BLaER1 (cell line): ENCODE results near the gene BLOC1S5.

ENCODE experiments used
- H3K27ac ChIP-seq: shearing (Covaris generic); formaldehyde crosslinking; 2 replicates; pipeline ENCODE4 v1.8.1; 2022
- H3K27me3 ChIP-seq: shearing (Covaris generic); formaldehyde crosslinking; 2 replicates; pipeline ENCODE4 v1.8.1; 2022
- H3K36me3 ChIP-seq: shearing (Covaris generic); formaldehyde crosslinking; 2 replicates; pipeline ENCODE4 v1.8.1; 2022
- H3K4me1 ChIP-seq: shearing (Covaris generic); formaldehyde crosslinking; 2 replicates; pipeline ENCODE4 v1.8.1; 2022
- H3K4me2 ChIP-seq: shearing (Covaris generic); formaldehyde crosslinking; 2 replicates; pipeline ENCODE4 v1.8.1; 2022
- H3K4me3 ChIP-seq: shearing (Covaris generic); formaldehyde crosslinking; 2 replicates; pipeline ENCODE4 v1.8.1; 2022
- H3K9ac ChIP-seq: shearing (Covaris generic); formaldehyde crosslinking; 2 replicates; pipeline ENCODE4 v1.8.1; 2022
- H3K9me3 ChIP-seq: shearing (Covaris generic); formaldehyde crosslinking; 2 replicates; pipeline ENCODE4 v1.8.1; 2022
- H4K20me1 ChIP-seq: shearing (Covaris generic); formaldehyde crosslinking; 2 replicates; pipeline ENCODE4 v1.8.1; 2022
- Cebpa-rat ChIP-seq: shearing (Covaris generic); IDR thresholded peaks from 2 replicates; pipeline ENCODE4 v1.8.1; 2022

Gene BLOC1S5

DNA sequence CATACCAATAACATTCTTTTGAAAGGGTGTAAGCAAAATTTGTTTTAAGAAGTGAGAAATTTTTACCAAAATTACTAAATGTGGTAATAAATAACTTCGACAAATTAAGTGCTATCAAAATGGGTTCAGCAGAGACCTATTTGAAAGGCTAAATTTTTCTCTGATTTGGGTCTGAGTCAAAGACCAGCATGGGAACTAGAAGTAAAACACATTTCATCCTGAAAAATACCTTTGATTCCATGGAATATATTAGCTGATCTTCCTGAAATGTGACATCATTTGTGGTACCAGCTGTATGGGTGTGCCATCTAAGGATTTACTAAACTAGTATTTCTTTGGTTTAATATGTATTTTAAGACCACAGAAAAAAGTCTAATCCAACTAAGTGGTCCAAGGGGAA lies 63.6 kb downstream of the BLOC1S5 start:
- H3K9ac ChIP-seq, result no peak overlapping the region
- H3K36me3 ChIP-seq, result no peaks in the 10 kb centered on the region
- no peaks in the 10 kb centered on the region for H4K20me1 ChIP-seq
- H3K27ac ChIP-seq, result no peak overlapping the region
- peaks cover 18% of the 10 kb centered on the region for H3K4me1 ChIP-seq
- TF ChIP-seq Cebpa-rat, result no peak
- no peak overlapping the region for H3K4me3 ChIP-seq
- H3K9me3 ChIP-seq, result no peaks in the 10 kb centered on the region
- no peaks in the 10 kb centered on the region for H3K27me3 ChIP-seq
- no peak overlapping the region for H3K4me2 ChIP-seq

DNA sequence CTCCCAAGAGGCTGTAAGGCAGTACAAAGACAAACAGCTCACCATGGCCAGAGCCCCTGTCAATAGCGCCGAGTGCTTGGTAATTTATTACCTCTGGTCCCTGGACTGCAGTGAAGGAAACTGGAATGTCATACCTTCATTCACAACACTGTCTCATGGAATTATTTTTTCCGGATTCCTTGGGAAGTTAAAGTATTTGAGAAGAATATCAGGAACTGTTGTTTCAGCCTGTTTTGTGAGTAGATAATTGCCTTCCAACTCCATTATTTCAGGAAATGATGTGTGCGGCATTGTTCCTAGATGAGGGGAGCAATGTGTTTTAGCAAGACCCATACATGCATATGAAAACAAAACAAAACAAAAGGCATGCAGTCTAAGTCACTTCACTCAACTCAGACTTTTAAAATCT lies 64.0 kb downstream of the BLOC1S5 start:
- Histone ChIP-seq H3K27ac (no peak overlapping the region), H3K4me1 (peaks cover 14% of the 10 kb centered on the region), H3K9me3 (no peaks in the 10 kb centered on the region), H3K36me3 (no peaks in the 10 kb centered on the region), H3K27me3 (no peaks in the 10 kb centered on the region), H3K4me2 (no peak overlapping the region), H4K20me1 (no peaks in the 10 kb centered on the region), H3K9ac (no peak overlapping the region), H3K4me3 (no peak overlapping the region)
- no peak for TF ChIP-seq Cebpa-rat

DNA sequence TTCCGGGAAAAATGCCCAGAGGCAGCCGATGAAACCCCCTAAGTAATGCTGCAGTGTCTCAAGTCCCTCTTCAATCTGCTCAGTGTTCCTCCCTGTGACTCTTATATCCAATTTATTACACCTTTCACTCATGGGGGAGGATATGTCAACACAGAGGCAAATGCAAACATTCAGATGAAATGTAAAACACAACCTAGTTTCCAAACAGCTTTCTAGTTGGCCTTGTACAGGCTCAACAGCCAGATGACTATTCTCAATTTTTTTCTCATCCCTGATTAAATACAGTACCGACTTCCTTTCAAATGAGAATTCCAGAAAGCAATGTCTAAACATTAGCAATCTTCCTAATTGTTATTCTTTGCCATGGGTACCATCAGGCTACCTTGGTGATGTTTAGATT lies 65.0 kb downstream of the BLOC1S5 start:
- Histone ChIP-seq H3K27me3 (no peaks in the 10 kb centered on the region), H4K20me1 (no peaks in the 10 kb centered on the region), H3K4me2 (no peak overlapping the region), H3K27ac (no peak overlapping the region), H3K9me3 (no peaks in the 10 kb centered on the region), H3K9ac (no peak overlapping the region), H3K4me1 (peaks cover 7% of the 10 kb centered on the region; the same call in 1 of the 2 replicates), H3K4me3 (no peak overlapping the region), H3K36me3 (no peaks in the 10 kb centered on the region)
- no peak for TF ChIP-seq Cebpa-rat

DNA sequence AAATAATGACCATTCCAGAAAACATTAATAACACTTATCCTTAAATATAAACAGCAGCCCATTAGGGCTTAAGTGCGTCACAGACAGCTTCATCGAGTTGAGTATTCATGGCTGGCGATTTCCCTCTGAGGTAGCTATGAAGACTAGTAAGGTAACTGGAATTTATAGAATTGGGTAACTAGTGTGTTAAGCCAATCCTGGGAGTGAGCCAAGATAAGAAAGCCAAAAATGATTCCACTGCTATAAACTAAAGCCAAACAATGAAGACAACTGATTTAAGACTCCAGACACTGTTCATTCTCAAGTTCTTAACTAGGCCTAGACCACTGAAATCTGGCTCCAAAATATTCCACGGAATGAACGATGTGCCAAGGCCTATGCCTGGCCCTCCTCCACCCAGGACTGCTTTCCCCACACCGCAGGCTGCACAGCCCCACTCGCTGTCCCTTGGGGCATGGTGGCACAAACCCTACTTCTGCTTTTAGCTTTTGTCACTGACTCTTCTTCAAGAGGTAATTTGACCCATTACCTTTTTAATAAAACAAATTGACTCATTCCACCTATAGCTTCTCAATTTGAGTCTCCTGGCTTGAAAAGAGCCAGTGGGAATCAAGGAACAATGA lies 66.0 kb downstream of the BLOC1S5 start:
- Histone ChIP-seq H3K36me3 (no peaks in the 10 kb centered on the region), H3K9me3 (no peaks in the 10 kb centered on the region), H3K4me2 (peak overlapping the region; percentile 31), H3K4me3 (no peak overlapping the region), H3K9ac (no peak overlapping the region), H3K27ac (no peak overlapping the region), H4K20me1 (no peaks in the 10 kb centered on the region), H3K27me3 (no peaks in the 10 kb centered on the region), H3K4me1 (peaks cover 7% of the 10 kb centered on the region; the same call in 1 of the 2 replicates)
- no peak for TF ChIP-seq Cebpa-rat

DNA sequence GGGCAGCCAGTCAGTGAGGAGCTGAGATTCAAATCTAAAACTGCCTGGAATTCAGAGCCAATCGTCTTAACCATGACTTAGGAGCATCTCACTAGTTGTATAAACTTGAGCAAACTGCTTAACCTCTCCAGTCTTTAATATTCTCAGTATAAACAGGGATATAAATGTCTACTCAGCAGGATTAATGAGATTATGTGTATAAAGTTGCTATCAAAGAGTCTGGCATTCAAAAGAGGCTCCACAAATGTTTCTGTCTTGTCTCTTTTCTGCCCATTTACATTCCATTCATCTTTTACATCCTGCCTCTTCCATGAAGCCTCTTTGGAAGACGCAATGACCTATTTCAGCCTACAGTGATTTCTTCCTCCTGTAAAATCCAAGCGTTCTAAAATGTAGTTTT lies 66.9 kb downstream of the BLOC1S5 start:
- no peak for TF ChIP-seq Cebpa-rat
- no peak overlapping the region for H3K27ac ChIP-seq
- H3K4me2 ChIP-seq, result no peak overlapping the region
- no peaks in the 10 kb centered on the region for H3K9me3 ChIP-seq
- no peaks in the 10 kb centered on the region for H4K20me1 ChIP-seq
- peaks cover 7% of the 10 kb centered on the region; the same call in 1 of the 2 replicates for H3K4me1 ChIP-seq
- no peak overlapping the region for H3K9ac ChIP-seq
- H3K4me3 ChIP-seq, result no peak overlapping the region
- H3K36me3 ChIP-seq, result no peaks in the 10 kb centered on the region
- no peaks in the 10 kb centered on the region for H3K27me3 ChIP-seq

DNA sequence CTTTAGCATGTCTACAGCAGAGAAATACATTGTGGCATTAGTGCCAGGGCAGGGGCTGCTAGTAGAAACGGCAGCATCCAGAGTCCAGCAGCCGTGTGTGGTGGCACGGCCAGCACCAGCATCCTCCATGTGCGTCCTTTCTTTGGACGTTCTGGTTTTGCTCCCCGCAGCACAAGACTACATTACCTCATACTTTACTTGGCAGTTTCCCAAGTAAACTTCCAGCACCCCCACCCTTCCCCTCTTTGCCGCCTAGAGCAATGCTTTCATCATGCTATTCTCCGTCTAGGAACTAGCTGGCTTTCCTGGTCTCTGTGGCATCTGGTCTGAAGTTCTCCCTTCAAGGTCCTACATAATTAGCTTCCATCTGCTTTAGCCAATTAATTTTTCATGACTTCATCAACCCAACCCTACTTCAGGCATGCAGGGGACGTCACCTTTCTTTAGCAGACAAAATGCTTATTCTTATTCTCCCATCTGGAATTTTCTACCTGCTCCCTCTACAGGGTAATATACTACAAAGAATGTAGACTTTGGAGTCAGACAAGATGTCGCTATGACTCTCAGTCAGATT lies 67.6 kb downstream of the BLOC1S5 start:
- Histone ChIP-seq H3K9ac (no peak overlapping the region), H3K4me2 (no peak overlapping the region), H3K27me3 (no peaks in the 10 kb centered on the region), H3K4me1 (peaks cover 7% of the 10 kb centered on the region; the same call in 1 of the 2 replicates), H3K36me3 (no peaks in the 10 kb centered on the region), H4K20me1 (no peaks in the 10 kb centered on the region), H3K4me3 (no peak overlapping the region), H3K27ac (no peak overlapping the region), H3K9me3 (no peaks in the 10 kb centered on the region)
- no peak for TF ChIP-seq Cebpa-rat

DNA sequence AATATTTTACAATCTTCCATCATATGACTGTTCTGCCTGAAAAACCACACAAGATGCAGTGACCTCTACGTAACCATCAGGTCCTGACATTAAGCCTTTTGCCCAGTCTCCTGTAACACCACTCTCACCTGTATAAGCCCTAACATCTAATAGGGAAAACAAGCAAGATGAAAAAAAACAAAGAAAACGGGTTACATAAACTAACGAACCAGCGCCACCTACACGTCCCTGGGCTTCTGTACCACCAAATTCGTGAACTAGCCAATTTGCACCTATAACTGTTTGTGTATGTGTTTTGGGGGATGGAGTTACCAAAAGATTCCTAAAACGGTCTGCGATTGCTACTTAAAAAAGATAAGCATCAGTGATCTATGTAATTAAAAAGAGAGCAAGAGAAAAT lies 70.2 kb downstream of the BLOC1S5 start:
- H3K9me3 ChIP-seq, result no peaks in the 10 kb centered on the region
- H3K9ac ChIP-seq, result no peak overlapping the region
- no peak overlapping the region for H3K4me3 ChIP-seq
- H3K4me1 ChIP-seq, result peaks cover 7% of the 10 kb centered on the region; the same call in 1 of the 2 replicates
- TF ChIP-seq Cebpa-rat, result no peak
- no peaks in the 10 kb centered on the region for H4K20me1 ChIP-seq
- no peaks in the 10 kb centered on the region for H3K36me3 ChIP-seq
- H3K4me2 ChIP-seq, result no peak overlapping the region
- no peaks in the 10 kb centered on the region for H3K27me3 ChIP-seq
- H3K27ac ChIP-seq, result no peak overlapping the region

DNA sequence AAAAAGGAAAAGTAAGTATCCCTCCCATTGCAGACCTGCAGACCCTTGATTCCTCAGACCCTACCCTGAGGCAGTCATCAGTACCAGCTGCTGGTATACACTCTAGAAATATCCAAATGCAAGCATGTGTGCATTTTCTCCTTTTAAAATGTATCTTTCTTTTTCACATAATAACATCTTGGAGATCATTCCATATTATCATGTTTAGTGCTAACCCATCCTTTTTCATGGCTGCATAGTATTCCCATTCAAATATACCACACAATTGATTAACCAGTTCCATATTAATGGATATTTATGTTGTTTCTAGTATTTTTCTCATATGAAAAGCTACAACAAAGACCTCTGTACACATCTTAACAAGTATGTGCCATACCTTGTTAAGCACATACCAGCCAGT lies 70.8 kb downstream of the BLOC1S5 start:
- Histone ChIP-seq H3K36me3 (no peaks in the 10 kb centered on the region), H3K9me3 (no peaks in the 10 kb centered on the region), H3K9ac (no peak overlapping the region), H3K4me3 (no peak overlapping the region), H3K27me3 (no peaks in the 10 kb centered on the region), H3K4me1 (peaks cover 4% of the 10 kb centered on the region; the same call in 1 of the 2 replicates), H3K4me2 (no peak overlapping the region), H4K20me1 (no peaks in the 10 kb centered on the region), H3K27ac (no peak overlapping the region)
- TF ChIP-seq Cebpa-rat, result no peak

DNA sequence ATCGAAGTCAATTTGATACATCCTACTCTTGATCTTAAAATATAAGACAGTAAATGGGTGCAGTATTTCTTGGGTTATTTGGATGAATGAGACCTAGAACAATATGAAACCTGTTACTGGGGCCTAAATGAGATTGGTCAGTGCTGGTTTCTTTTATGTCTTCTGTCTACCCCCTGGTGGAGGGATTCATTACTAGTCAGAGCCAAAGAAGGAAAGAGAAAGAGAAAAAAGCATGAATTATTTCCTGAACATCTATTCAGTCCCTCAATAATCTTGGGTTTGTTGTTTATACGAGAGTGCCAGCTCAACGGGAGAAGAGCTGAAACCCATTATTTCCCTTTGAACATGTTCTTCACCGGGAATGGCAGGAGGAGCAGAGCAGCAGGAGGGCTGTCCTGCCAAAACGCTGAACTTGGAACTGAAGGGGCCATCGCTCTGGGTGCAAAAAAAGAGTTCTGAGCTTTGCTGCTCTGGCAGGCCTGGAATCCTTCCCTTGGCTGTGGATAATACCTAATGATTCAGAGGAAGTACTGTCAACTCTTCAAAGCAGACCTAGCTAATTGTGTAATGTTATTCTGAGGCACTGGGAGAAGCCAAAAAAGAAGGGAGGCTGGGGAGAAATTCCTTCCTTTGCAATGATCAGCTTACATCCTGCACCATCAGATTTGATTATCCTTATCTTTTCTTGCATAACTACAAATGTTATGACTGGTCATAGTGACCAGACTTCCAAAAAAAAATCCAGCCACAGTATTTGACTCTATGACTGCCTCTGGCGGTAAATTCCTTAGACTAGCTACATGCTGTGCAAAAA lies 72.0 kb downstream of the BLOC1S5 start:
- H3K9ac ChIP-seq, result no peak overlapping the region
- no peaks in the 10 kb centered on the region for H3K36me3 ChIP-seq
- TF ChIP-seq Cebpa-rat, result no peak
- H3K4me1 ChIP-seq, result no peaks in the 10 kb centered on the region
- H4K20me1 ChIP-seq, result no peaks in the 10 kb centered on the region
- no peaks in the 10 kb centered on the region for H3K27me3 ChIP-seq
- H3K9me3 ChIP-seq, result peaks cover 4% of the 10 kb centered on the region; the same call in 1 of the 2 replicates
- no peak overlapping the region for H3K4me2 ChIP-seq
- H3K27ac ChIP-seq, result no peak overlapping the region
- H3K4me3 ChIP-seq, result no peak overlapping the region

DNA sequence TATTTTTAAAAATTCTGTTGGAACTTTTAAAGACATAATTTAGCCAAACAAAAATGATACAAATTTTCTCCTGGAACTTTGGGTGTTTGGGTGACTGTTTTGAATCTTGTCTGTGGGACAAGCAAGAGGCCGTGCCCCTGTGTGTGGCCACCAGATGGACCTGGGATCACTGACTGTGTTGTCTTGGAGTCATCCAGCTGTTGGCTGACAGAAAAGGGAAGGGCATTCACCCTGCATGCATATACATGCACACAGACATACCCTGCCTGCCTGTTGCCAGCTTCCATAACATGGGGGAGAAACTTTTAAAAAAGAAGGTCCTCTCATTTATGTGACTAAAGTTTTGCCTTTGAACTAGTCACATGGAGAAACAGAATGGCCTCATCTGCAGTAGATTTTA lies 72.7 kb downstream of the BLOC1S5 start:
- no peaks in the 10 kb centered on the region for H3K4me1 ChIP-seq
- H3K27ac ChIP-seq, result no peak overlapping the region
- H3K9me3 ChIP-seq, result peaks cover 9% of the 10 kb centered on the region; the same call in 1 of the 2 replicates
- no peak overlapping the region for H3K9ac ChIP-seq
- H3K4me2 ChIP-seq, result no peak overlapping the region
- no peaks in the 10 kb centered on the region for H4K20me1 ChIP-seq
- no peaks in the 10 kb centered on the region for H3K36me3 ChIP-seq
- no peak for TF ChIP-seq Cebpa-rat
- no peaks in the 10 kb centered on the region for H3K27me3 ChIP-seq
- H3K4me3 ChIP-seq, result no peak overlapping the region
